Liver (tissue), 9 donors: ENCODE data around the gene AMER2. TPM values are rescaled to one million over a fixed set of nuclear protein-coding genes. Genes with fewer than 3 reads are reported as not detected.

Source experiments
- DNase-seq: peaks from one replicate; pipeline ENCODE4 v3.0.0-alpha.2; 2017; ENCODE audit warnings: low spot score
- H3K27ac ChIP-seq, 2 donors: one replicate each; pipeline ENCODE4 v1.7.0; 2013; ENCODE audit warnings: inconsistent platforms in 2 of 2, low read length in 2 of 2, control low read depth in 1 of 2, low read depth in 1 of 2, mild to moderate bottlenecking in 1 of 2
- H3K27me3 ChIP-seq, 4 donors: one replicate each; pipeline versions ENCODE4 v1.6.1 to v1.7.0; 2013; ENCODE audit warnings: low read length in 3 of 4, inconsistent platforms in 1 of 4, mild to moderate bottlenecking in 1 of 4, moderate library complexity in 1 of 4; ENCODE audit not compliant: control insufficient read depth in 4 of 4, insufficient read depth in 4 of 4
- H3K36me3 ChIP-seq, 4 donors: one replicate each; pipeline versions ENCODE4 v1.6.1 to v1.7.0; 2013; ENCODE audit warnings: low read length in 3 of 4, mild to moderate bottlenecking in 3 of 4, low read depth in 1 of 4, moderate library complexity in 1 of 4; ENCODE audit not compliant: control insufficient read depth in 4 of 4, insufficient read depth in 3 of 4
- H3K4me1 ChIP-seq, 4 donors: one replicate each; pipeline versions ENCODE4 v1.6.1 to v1.7.0; 2013; ENCODE audit warnings: low read length in 3 of 4, mild to moderate bottlenecking in 3 of 4, moderate library complexity in 1 of 4; ENCODE audit not compliant: control insufficient read depth in 4 of 4, insufficient read depth in 4 of 4
- H3K4me3 ChIP-seq, 3 donors: one replicate each; pipeline versions ENCODE4 v1.6.1 to v1.7.0; 2013; ENCODE audit warnings: low read length in 3 of 3, control low read depth in 1 of 3, low read depth in 1 of 3, mild to moderate bottlenecking in 1 of 3
- H3K9ac ChIP-seq, 2 donors: one replicate each; pipeline ENCODE4 v1.7.0; 2013; ENCODE audit warnings: low read length in 2 of 2, mild to moderate bottlenecking in 2 of 2, moderate library complexity in 2 of 2, control low read depth in 1 of 2, low read depth in 1 of 2
- H3K9me3 ChIP-seq, 4 donors: one replicate each; pipeline versions ENCODE4 v1.6.1 to v1.7.0; 2013; ENCODE audit warnings: low read length in 3 of 4; ENCODE audit not compliant: control insufficient read depth in 4 of 4
- CTCF ChIP-seq: fragments of 150-350 bp; IDR thresholded peaks from 2 replicates; pipeline ENCODE4 v1.5.1; 2017; ENCODE audit warnings: improper control_type of control experiment, low read depth, low read length; ENCODE audit not compliant: missing input control
- EGR1 ChIP-seq, 2 donors: IDR thresholded peaks; 2 replicates each; pipeline ENCODE4 v1.6.1; 2016 to 2018; ENCODE audit warnings: antibody characterized with exemption in 2 of 2, low read depth in 2 of 2
- FOXA1 ChIP-seq: IDR thresholded peaks from 2 replicates; pipeline ENCODE4 v1.6.1; 2016; ENCODE audit warnings: antibody characterized with exemption
- FOXA2 ChIP-seq: IDR thresholded peaks from 2 replicates; pipeline ENCODE4 v1.6.1; 2016; ENCODE audit warnings: antibody characterized with exemption
- GABPA ChIP-seq, 2 donors: IDR thresholded peaks in 1 of 2; conservative IDR thresholded peaks in 1 of 2; 2 replicates each; pipeline ENCODE4 v1.6.1; 2016; ENCODE audit warnings: antibody characterized with exemption in 2 of 2, mild to moderate bottlenecking in 1 of 2, moderate library complexity in 1 of 2
- HNF4G ChIP-seq: IDR thresholded peaks from 2 replicates; pipeline ENCODE4 v1.6.1; 2016; ENCODE audit warnings: antibody characterized with exemption
- JUND ChIP-seq, 2 donors: IDR thresholded peaks; 2 replicates each; pipeline ENCODE4 v1.6.1; 2016; ENCODE audit warnings: antibody characterized with exemption in 2 of 2
- NR2F2 ChIP-seq: IDR thresholded peaks from 2 replicates; pipeline ENCODE4 v1.6.1; 2016; ENCODE audit warnings: antibody characterized with exemption
- RAD21 ChIP-seq, 2 donors: IDR thresholded peaks; 2 replicates each; pipeline ENCODE4 v1.6.1; 2016; ENCODE audit warnings: antibody characterized with exemption in 2 of 2, mild to moderate bottlenecking in 2 of 2
- REST ChIP-seq: IDR thresholded peaks from 2 replicates; pipeline ENCODE4 v1.6.1; 2016; ENCODE audit warnings: antibody characterized with exemption, mild to moderate bottlenecking
- RXRA ChIP-seq, 2 donors: IDR thresholded peaks; 2 replicates each; pipeline ENCODE4 v1.6.1; 2017 to 2018; ENCODE audit warnings: antibody characterized with exemption in 2 of 2, mild to moderate bottlenecking in 1 of 2
- SP1 ChIP-seq: IDR thresholded peaks from 2 replicates; pipeline ENCODE4 v1.6.1; 2018; ENCODE audit warnings: antibody characterized with exemption, mild to moderate bottlenecking
- YY1 ChIP-seq: IDR thresholded peaks from 2 replicates; pipeline ENCODE4 v1.6.1; 2016; ENCODE audit warnings: antibody characterized with exemption, mild to moderate bottlenecking
- WGBS: extraction: QIAGEN DNeasy Blood & Tissue Kit; methylation state at CpG from one replicate; pipeline ENCODE4 v1.1.7; 2013; 5-methylcytosine and 5-hydroxymethylcytosine counted together
- polyA plus RNA-seq, 2 donors: library from polyadenylated mRNA; stranded (reverse) in 1 of 2; unstranded in 1 of 2; fragments of 200-250 nt in 1 of 2; fragments of >200 nt in 1 of 2; fragmentation: Nextera tagmentation in 1 of 2; extraction: Ambion mirVana in 1 of 2; gene quantifications; one replicate each; pipeline versions ENCODE4 v1.2.1 to v1.2.3, GENCODE V29; 2013 to 2015
- total RNA-seq, 2 donors: library from RNA; depleted of rRNA; stranded (reverse); fragments of >200 nt; gene quantifications; one replicate each; pipeline ENCODE4 v1.2.3, GENCODE V29; 2014
- donor health status: healthy.
- donor health status: healthy.
- donor health status: healthy.
- donor health status: healthy.
- donor health status: healthy.

Gene AMER2
- total and polyA plus RNA-seq, 4 donors = not detected

- no peak for TF ChIP-seq REST
- TF ChIP-seq NR2F2 = no peak
- TF ChIP-seq RAD21 (IDR thresholded peaks at IDR 0.05) = no peak
- TF ChIP-seq FOXA2 = no peak
Measured at GRCh38 chr13:25186187-25186586, 14.1 kb upstream of the AMER2 start (continued).

- 73% methylated on average over 3 of the region's 3 CpGs for WGBS
- DNase-seq = no peak
- Histone ChIP-seq H3K9ac (no peak overlapping the region), H3K36me3 (no peaks in the 10 kb centered on the region), H3K4me1 (no peaks in the 10 kb centered on the region), H3K27ac (no peak overlapping the region), H3K27me3 (peaks cover 0 to 9% (median 2%) of the 10 kb centered on the region in 4 donors), H3K4me3 (no peak overlapping the region), H3K9me3 (peaks cover 2 to 12% (median 10%) of the 10 kb centered on the region in 4 donors)
- TF ChIP-seq JUND (IDR thresholded peaks at IDR 0.05) (no peak), REST (no peak), RAD21 (IDR thresholded peaks at IDR 0.05) (no peak), FOXA1 (no peak), HNF4G (no peak), EGR1 (IDR thresholded peaks at IDR 0.05; ENCODE audit: low read depth in 2 of 2) (no peak), GABPA (IDR thresholded peaks at IDR 0.05 in 1 of 2, conservative IDR thresholded peaks at IDR 0.05 in 1 of 2) (no peak), RXRA (IDR thresholded peaks at IDR 0.05) (no peak), SP1 (no peak), YY1 (no peak), CTCF (no peak)
Measured at GRCh38 chr13:25181597-25181996, 9.5 kb upstream of the AMER2 start.
